GM19395 (cell line): ENCODE data around the gene CLSTN2.

Experiments used
- ATAC-seq: cut with Tn5 transposase; IDR thresholded peaks from one replicate; pipeline ENCODE4 v1.9.1; 2021; ENCODE audit warnings: mild to moderate bottlenecking, moderate library complexity; ENCODE audit not compliant: unreplicated experiment

CLSTN2 gene

DNA sequence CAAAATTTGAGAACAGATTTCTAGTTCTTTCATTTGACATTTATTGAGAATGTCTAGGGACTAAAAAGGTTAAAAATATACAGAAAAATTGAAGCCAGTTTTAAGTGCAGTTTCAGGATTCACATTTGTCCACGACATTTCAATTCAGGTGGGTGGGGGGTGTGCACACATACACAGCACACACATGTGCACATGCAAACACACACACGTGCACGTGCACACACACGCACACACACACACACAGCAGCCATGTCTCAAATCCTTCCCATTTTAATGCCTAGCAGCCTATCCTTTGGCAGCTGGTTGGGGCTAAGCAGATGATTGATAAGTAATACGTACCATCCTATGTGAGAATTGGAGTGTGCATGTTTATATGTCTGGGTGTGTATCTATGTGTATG is 504.5 kb downstream of the CLSTN2 start:
- no peak for ATAC-seq

DNA sequence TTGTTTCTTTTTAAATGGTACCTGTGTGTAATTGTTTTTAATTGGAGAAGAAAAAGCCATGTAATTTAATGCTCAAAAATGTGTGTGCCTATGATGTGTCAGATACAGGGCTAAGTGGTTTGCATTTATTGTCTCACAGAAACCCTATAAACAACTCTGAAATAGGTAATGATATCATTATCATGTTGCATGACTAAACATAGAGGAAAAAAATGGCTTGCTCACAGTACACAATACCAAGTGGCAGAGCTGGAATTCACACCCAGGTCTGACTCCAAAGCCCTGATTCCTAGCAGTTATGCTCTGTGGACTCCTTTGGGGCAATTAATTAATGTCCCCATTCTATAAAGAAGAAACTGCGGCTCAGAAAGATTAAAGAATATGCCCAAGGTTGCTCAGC is 505.5 kb downstream of the CLSTN2 start:
- ATAC-seq: no peak

DNA sequence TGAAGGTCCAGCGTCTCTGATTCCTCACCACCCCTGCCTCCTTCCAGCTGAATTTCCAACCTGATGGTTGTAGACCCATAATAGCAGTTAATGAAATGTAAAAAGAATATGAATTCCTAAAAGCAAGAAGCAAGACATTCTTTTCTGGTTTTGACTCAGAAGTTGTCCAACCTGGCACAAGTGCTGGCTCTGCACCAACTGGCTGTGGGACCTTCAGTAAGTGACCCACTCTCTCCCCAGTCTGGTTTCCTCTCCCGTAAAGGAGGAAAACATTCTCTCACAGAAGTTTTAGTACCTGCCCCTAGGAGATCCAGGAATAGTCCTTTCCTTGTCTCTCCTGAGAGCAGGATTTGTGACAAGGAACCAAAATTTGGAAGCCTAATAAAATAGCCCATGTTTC is 506.0 kb downstream of the CLSTN2 start:
- ATAC-seq: no peak

DNA sequence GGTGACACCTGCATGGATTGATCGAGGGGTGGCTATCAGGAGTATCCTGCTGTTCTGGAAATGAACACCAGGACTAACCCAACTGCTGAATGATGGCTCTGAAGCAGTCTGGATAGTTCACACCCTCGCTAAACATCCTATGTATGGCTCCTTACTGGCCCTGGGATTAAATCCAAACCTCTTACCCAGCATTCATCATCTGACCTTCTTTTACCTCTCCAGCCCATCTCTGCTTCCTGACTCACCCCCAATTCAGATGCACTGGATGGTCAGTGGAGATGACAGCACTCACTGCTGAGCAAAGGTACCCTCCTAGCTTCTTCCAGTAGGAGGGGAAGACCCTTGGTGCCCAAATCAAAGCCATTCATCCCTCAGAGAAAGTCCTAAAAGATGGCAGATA is 507.6 kb downstream of the CLSTN2 start:
- ATAC-seq: no peak

DNA sequence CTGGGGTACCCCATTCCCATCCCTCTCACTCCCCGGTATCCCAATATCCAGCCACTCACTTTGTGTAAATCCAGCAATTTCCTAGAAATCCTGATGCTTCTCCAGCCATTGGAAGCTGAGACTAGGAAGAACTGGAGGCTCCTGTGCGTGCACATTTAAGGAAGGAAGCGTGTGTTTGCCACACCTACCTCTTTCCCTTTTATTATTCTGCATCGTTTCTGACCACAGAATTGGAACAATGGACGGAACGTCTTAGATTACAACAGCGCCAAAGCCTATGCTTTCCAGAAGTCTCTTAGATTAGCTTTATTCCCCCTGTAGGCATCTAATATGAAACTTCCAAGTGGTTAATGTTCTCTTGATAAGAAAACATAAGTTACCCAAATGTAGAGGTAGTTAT is 508.1 kb downstream of the CLSTN2 start:
- ATAC-seq: no peak

DNA sequence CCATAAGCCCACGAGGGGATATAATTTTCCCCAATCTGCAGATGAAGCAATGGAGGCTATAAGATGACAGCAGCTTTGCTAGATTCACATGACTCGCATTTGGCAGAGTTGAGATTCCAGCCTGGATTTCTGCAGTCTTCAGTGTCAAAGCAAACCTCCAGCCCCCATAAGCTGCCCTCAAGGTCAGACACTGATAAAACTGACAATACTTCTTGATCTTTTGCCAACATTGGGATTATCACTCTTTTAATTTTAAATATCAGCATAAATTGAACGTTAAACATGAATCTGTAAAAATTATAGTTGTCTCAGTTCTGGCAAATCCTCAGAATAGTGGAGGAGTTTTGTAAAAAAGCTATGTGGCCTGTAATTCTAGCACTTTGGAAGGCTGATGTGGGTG is 508.8 kb downstream of the CLSTN2 start:
- ATAC-seq: no peak

DNA sequence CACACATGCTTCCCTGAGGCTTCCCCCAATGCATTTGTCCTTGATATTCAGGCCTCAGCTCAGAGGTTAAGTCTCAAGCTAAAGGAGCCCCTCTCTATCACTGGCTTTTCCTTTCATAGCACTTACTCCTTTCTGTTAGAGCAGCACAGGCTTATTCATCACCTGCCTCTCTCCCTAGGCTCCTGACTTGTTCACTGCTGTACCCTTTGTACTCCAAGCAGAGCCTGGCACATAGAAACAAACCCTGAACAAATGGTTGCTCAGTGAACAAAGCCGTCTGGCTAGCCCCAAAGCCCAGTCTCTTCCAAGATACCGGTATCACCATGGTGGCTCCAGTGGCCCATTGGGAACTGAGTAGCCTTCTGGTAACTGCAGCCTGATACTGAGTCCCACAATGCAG is 511.7 kb downstream of the CLSTN2 start:
- ATAC-seq: no peak

DNA sequence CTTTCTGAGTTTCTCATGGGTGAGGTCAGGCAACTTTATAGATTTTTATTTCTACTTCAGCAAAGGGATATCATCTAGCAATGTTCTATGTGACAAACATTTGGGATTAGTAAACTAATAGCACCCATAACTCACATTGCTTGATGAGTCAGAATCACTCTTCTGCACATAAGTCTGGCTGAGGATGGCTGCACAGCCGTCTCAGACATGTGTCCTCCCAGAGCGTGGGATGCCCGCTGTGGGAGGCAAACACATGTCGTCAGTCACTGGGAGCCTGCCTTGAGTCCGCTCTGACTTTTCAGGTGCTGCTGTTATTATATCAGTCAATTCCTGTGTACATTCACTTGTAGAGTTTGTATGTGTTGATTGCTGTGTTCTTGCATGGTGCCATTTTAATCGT is 512.2 kb downstream of the CLSTN2 start:
- no peak for ATAC-seq

DNA sequence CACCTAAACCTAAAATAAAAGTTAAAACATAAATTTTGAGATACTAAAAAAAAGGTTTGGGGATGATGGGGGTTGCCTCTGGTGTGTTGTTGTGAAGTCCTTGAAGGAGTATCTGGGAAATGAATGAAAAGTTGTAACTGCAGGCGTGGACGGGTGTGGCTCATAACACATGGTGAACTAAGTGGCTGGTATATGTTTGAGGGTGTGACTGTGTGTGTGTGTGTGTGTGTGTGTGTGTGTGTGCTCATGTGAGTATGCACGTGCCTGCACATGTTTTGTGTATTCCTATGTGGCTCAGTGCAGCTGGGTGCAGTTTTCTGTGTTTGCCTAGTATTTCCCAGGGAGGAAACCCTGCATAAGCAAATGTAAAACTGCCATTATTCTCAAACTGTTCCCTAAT is 513.0 kb downstream of the CLSTN2 start:
- ATAC-seq: no peak

DNA sequence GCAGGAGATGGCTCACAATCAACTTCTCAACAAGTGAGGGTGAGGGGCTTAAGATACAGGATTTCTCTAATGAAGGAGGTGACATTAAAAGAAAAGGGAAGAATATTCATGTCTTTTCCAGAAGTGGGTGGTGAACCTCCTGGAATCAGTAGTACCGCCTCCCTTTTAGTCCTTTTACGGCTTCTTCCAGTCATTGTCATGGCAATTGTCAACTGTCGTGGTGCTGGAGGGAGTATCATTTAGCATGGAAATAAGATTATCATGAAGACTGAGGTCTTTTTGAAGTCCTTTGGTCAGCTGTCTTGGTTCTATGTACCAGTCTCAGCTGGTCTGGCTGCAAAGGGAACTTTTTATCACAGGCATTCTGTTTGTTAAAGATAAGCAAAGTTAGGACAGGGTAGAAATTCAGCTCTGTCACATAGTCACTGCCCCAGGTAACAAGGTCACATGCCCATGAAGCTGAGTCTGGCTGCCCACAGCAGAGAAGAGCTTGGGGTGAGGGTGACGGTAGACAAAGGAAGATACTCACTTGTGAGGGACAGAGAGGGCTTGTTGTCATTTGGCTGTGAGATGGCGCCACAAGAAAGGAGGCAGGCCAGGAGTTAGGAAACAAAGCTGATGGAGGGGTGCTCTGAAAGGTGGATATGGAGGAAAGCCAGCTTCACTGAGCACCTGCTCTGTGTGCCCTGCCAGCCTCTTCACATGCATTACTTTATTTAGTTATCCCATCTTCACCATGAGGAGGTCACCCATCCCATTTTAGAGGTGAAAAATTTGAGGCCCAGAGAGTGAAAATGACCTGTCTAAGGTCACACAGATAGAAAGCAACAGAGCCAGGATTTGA is 514.6 kb downstream of the CLSTN2 start:
- ATAC-seq: no peak

DNA sequence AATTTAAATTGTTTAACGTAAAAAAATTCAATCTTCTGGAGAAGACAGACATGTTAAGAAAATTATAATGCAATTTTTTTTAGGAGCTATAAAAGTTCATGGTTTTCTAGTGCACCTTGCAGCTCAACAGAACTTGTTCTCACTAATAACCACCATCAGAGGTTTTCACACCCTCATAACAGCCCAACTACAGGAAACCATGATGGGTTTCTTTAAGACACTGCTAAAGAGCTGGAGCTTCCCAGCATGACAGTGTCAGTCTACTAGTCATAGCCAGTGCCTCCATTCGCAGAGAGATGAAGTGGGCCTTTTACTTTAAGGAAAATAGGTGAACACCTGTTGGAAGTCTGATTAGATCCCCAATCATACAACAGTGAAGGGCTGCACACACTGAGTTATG is 518.8 kb downstream of the CLSTN2 start:
- no peak for ATAC-seq

DNA sequence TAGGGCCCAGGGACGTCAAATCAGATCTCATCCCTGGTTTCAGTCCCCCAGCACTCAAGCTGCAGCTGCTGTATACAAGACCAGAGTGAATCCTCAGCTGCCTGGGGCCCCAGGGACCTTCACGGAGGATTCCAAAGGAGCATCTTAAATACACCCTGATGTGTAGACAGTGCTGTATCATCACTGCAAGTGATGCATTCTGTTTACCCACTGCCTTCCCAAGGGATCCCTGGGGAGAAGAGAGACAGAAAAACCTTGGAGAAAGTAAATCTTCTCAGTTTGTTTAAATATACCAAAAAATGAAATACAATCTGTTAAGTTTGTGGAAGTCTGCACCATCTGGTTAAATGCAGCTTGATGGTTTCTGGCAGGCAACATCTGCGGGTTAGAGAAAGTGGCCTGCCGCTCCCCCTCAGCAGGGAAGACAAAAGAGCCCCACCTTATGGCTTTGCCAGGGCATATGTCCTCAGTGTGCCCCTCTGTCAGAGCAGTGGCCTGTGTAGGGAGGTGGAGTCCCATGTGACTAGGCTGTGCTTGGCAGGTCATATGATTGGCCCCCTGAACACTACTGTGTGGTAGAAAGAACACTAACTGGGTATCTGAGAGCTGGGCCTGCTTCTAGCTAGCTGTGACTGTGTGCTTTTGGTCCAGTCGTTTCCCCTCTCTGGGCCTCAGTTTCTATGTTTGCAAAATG is 520.7 kb downstream of the CLSTN2 start:
- ATAC-seq: no peak

DNA sequence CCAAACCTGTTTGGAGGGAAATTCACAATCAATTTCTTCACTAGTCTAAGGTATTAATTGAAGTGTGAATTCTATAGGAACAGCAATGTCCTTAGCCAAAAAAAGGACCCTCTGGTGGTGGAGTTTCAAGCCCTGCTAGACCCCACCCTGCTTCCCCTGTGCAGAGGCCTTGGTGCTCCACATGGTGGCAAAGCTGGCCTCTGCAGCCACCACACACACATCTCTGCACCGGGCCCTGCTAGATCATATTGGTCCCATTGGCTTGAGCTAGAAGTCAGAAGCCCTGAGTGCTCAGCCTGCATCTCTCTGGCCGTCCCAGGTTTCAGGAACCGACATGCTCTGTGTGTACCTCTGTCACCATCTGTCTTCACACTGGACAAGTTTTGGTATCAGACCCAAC is 522.0 kb downstream of the CLSTN2 start:
- no peak for ATAC-seq

DNA sequence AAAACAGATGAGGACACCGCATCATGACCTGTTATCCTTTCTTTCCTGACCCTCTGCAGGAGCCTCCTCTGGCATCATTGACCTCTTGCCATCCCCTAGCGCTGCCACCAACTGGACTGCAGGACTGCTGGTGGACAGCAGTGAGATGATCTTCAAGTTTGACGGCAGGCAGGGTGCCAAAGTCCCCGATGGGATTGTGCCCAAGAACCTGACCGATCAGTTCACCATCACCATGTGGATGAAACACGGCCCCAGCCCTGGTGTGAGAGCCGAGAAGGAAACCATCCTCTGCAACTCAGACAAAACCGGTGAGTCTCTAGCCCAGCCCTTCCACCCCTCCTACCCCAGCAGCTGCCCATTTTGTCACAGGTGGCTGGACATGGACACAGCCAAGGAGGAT is 524.5 kb downstream of the CLSTN2 start:
- no peak for ATAC-seq

DNA sequence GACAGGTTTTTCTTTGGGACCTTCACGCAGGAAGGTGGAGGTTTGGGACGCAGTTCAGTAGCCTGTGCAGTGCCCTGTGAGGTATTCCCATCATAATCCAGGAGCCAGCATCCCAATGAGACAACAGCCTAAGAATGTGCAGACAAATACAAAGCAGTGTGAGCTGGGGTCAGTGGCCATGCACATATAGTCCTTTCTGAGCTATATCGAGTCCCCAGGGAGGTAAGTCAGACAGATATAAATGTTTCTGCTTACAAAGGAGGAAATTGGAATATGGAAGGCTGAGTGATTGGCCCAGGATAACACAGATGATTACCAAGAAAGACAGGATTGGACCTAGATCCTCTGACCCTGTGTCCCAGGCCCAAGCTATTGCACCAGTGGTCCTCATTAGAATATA is 526.3 kb downstream of the CLSTN2 start:
- ATAC-seq: no peak

DNA sequence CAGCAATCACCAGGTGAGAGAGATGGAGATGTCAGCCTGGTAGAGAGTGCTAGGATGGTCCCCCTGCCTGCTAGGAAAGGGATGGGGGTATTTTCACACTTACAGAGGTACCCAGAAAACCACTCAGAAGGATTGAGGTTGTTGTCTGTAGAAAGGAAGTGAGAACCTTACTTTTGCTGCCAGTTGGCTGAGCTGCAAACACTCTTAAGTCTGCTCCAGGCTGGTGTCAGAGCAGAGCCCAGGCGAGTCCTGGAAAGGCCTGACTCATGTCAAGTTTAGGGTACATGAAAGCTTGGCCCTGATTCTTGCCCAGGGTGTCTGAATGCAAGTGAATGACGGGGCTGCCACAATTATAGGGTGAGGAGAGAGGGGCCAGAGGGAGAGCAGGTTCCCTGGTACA is 528.4 kb downstream of the CLSTN2 start:
- ATAC-seq: no peak

DNA sequence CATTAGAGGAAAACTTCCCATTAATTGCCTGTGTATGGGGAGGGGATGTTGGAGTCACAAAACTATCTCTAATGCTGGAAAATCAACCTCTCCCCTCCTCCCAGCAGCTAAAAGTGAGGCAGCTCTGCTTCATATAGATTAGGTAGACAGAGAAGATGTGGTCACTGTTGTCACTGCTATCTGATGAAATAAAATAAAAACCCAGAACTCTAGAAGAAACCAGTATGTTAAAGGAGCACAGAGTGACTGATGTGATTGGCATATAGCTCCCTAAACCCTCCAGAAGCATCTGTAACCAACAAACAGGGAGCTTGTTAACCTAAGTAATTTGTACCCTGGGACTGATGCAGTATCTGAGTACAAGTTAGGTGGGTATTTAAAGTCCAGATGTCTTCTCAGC is 531.0 kb downstream of the CLSTN2 start:
- ATAC-seq: no peak

DNA sequence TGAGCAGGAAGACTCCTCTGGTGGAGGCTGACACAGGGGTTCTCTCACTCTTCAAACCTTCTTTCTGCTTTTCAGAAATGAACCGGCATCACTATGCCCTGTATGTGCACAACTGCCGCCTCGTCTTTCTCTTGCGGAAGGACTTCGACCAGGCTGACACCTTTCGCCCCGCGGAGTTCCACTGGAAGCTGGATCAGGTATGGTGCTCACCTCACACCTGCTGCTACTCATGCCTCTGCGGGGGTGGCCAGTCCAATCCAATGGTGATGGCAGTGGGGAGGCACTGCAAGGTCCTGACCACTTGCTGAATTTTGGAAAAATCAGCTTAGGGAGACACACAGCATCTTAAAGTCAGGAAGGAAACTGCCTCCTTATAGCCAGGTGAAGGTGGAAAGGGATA is 531.5 kb downstream of the CLSTN2 start:
- ATAC-seq: no peak

DNA sequence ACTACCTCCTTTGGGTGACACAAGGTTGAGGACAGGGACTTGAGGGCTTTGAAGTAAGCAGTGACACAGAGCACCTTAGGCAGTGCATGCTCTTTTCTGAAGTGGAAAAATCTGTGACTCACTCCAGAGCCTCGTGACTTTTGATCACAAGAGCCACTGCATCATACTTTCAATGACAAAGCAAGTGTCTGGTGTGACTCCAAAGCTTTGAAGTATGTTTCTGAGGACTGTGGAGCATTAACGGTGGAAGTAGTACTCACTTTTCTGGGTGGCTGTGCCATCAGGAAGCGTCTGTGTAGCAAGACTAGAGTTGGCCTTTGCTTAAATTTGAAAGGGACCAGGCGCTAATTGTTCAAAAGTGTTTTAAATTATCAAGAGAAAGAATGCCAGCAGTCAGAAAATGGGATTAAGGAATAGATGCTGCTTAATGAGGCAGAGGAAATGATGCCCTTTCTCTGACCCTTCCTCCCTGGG is 532.2 kb downstream of the CLSTN2 start:
- ATAC-seq: no peak

DNA sequence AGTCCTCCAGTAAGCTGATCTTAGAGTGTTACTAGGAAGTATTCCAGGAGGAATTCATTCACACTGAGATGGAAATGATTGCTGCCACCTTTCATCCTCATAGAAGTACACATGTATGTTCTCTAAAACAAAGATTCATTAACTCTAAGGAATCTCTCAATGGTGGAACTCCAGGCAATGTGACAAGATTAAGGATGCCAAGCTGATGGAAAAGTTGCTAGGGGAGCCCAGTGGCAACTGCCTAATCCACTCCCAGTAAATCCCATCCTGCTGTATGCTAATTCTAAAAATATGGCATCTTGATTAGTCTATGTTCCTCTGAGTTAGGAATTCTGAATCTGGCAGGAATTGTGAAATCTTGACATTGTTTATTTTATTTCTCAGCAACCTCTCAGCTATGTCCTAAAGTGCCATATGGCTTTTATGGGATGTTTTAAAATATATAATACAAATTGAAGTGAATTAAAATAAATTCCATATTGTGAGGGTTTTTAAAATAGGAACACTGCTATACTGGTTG is 532.9 kb downstream of the CLSTN2 start:
- ATAC-seq: no peak

DNA sequence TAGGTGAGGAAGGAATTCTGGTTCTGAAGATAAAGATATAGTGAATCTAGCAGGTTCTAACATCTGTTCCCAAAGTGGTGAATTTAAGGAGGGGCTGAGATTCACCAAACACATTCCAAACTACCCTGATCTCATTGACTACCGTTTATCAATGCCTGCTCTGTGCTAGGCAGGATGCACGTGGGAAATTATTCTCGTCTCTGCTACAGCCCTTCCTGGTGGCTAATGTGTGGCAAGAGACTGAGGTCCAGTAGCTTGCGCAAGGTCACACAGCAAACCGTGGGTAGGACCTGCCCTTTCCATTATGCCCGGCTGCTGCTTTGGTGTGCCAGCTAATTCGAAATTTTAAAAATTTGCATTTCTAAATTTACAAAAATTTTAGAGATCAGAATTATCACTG is 533.4 kb downstream of the CLSTN2 start:
- no peak for ATAC-seq

DNA sequence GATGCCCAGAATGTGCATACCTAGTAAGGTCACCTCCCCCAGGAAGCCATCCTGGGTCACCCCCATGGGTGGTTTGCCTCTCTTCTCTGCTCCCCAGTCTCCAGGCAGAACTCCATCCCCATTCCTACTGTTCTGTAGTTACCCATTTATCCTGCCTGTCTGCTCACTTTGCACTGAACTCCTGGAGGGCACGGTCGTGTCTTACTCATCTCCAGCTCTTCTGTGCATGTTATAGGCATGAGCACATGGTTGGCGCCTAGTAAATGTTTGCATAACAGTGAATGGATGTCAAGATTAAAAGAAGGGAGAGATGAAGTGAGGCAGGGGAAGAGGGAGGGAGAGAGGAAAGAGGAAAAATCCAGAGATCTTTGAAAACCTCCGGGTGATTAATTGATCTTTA is 534.5 kb downstream of the CLSTN2 start:
- ATAC-seq: no peak
